Measurements from ENCODE around the gene MYH6.
"Not testable (repeated sequence)": the region's sequence is repeated elsewhere in the genome, so short reads cannot be mapped to it uniquely, and the experiment has no call there.

Gene MYH6

GRCh38 chr14:23413681-23414080, 5.6 kb upstream of the MYH6 start:
- DNase-seq: no peak

GRCh38 chr14:23411563-23412525, 3.8 kb upstream of the MYH6 start:
- DNase-seq: no peak

- DNase-seq: no peak
Observed at GRCh38 chr14:23409966-23410635, 2.0 kb upstream of the MYH6 start.

GRCh38 chr14:23409475-23409874, 1.4 kb upstream of the MYH6 start:
- no peak for DNase-seq

- no peak for DNase-seq
Observed at GRCh38 chr14:23408307-23408630, 196 bp upstream of the MYH6 start.

- no peak for DNase-seq
Observed at GRCh38 chr14:23406725-23407355, 1.2 kb downstream of the MYH6 start.

- DNase-seq: no peak
Observed at GRCh38 chr14:23406244-23406643, 1.8 kb downstream of the MYH6 start.

GRCh38 chr14:23405516-23406025, 2.5 kb downstream of the MYH6 start:
- no peak for DNase-seq

- DNase-seq: no peak
Observed at GRCh38 chr14:23405096-23405495, 3.0 kb downstream of the MYH6 start.

- no peak for DNase-seq
Observed at GRCh38 chr14:23404331-23404900, 3.7 kb downstream of the MYH6 start.

- DNase-seq: no peak
Observed at GRCh38 chr14:23403908-23404307, 4.2 kb downstream of the MYH6 start.

- no peak for DNase-seq
Observed at GRCh38 chr14:23403139-23403438, 5.0 kb downstream of the MYH6 start.

- no peak for DNase-seq
Observed at GRCh38 chr14:23402296-23403138, 5.6 kb downstream of the MYH6 start.

- DNase-seq: peak; percentile 16 to 34
Observed at GRCh38 chr14:23401291-23401690, 6.8 kb downstream of the MYH6 start.

- DNase-seq: not testable (repeated sequence)
Observed at GRCh38 chr14:23400496-23401149, 7.5 kb downstream of the MYH6 start.

- DNase-seq: peak in 1 of 2 donors; percentile 1
Observed at GRCh38 chr14:23399591-23399990, 8.5 kb downstream of the MYH6 start.

- DNase-seq: no peak
Observed at GRCh38 chr14:23399136-23399535, 8.9 kb downstream of the MYH6 start.

GRCh38 chr14:23398348-23398747, 9.7 kb downstream of the MYH6 start:
- DNase-seq: no peak

GRCh38 chr14:23396781-23397407, 11.2 kb downstream of the MYH6 start:
- DNase-seq: no peak

GRCh38 chr14:23396126-23396525, 11.9 kb downstream of the MYH6 start:
- DNase-seq: no peak

GRCh38 chr14:23392613-23393012, 15.5 kb downstream of the MYH6 start:
- DNase-seq: no peak
